ENCODE data around the gene CEP128. TPM values are rescaled to one million over a fixed set of nuclear protein-coding genes. Genes with fewer than 3 reads are reported as not detected.

Gene CEP128
- total RNA-seq, 2 experiments from 2014 or later = 19.4 to 22.8 TPM

DNA sequence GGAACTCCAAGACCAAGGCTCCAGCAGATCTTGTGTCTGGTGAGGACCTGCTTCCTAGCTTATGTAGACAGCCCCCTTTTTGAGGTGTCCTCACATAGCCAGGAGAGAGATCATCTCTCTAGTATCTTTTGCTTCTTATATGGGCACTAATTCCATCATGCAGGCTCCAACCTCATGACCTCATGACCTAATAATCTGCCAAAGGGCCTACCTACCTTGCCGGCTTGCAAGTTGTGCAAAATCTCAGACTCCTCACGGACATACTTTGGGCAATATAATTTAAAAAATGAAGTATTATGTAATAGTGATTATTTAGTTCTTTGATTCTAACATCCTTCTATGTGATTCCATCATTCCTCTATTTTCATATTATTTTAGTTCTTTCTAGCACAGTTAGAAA, 397.2 kb downstream of the CEP128 start:
- Mint-ChIP-seq H3K4me1 (ENCODE audit: low read depth) (no peaks in the 10 kb centered on the region), H3K4me3 (no peak overlapping the region), H3K27me3 (no peaks in the 10 kb centered on the region), H3K27ac (no peak overlapping the region), H3K36me3 (peaks cover 9% of the 10 kb centered on the region), H3K9me3 (peaks cover 19% of the 10 kb centered on the region)
- POLR2A ChIA-PET = no interaction called here
- no peak for DNase-seq
- CTCF ChIA-PET = no interaction called here
- intact Hi-C loops (cut with micrococcal nuclease) = no loop called here

DNA sequence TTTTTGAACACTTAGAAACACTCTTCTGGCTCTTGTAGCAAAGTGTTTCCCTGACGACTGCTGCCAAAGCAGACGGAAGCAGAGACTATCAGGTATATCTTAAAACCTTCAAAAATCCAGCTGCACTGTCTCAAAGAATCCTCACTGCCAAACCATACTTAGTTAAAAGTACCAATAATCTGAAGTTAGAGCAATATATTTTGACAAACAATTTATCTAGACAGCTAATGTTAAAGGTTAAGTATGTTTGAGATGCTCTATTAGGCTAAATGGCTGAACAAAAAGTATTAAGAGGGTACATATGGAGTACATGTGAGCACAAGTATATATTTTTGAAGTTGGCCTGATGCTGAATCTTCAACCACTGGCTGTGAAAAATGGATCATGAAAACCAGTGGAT, 398.3 kb downstream of the CEP128 start:
- intact Hi-C loops (cut with micrococcal nuclease) = no loop called here
- ChIA-PET POLR2A (no interaction called here), CTCF (no interaction called here)
- H3K27ac Mint-ChIP-seq = no peak overlapping the region
- DNase-seq = no peak
- H3K36me3 Mint-ChIP-seq = peaks cover 13% of the 10 kb centered on the region
- H3K4me1 Mint-ChIP-seq (ENCODE audit: low read depth) = no peaks in the 10 kb centered on the region
- H3K9me3 Mint-ChIP-seq = peaks cover 23% of the 10 kb centered on the region
- no peaks in the 10 kb centered on the region for H3K27me3 Mint-ChIP-seq
- H3K4me3 Mint-ChIP-seq = no peak overlapping the region

DNA sequence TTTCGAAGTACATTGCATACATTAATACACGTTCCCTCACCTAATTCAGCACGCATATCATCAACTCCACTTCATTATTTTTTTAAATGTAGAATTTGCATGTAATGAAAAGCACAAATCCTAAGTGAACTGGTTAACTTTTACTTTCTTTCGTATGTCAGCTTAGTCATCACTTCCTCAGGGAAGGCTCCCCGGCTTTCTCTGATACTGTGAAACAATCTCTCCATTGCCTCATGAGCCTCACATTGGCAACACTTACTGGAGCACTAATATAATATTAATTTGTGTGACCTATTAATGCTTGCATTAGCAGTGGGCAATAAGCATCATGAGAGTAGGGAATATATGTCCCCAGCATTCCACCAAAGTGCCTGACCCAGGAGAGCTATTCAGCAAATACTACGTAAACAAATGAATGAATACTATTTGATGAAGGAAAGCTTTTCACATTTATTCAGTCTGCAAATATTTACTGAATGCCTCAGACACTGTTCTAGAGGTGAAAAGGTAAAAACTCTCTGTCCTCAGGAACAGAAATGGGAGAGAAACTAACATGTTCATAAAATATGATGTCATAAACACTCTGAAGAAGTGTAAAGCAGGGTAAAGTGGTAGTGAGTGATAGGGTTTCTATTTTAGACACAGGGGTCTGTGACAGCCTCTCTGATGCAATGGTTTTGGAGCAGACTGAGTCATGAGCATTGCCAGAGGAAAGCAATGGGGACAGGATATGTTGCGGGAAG, 402.7 kb downstream of the CEP128 start:
- Mint-ChIP-seq H3K4me1 (ENCODE audit: low read depth) (no peaks in the 10 kb centered on the region), H3K36me3 (peaks cover 13% of the 10 kb centered on the region), H3K27ac (no peak overlapping the region), H3K27me3 (no peaks in the 10 kb centered on the region), H3K9me3 (peaks cover 23% of the 10 kb centered on the region), H3K4me3 (no peak overlapping the region)
- DNase-seq = no peak
- POLR2A ChIA-PET = no interaction called here
- intact Hi-C loops (cut with micrococcal nuclease) = no loop called here
- CTCF ChIA-PET = no interaction called here

DNA sequence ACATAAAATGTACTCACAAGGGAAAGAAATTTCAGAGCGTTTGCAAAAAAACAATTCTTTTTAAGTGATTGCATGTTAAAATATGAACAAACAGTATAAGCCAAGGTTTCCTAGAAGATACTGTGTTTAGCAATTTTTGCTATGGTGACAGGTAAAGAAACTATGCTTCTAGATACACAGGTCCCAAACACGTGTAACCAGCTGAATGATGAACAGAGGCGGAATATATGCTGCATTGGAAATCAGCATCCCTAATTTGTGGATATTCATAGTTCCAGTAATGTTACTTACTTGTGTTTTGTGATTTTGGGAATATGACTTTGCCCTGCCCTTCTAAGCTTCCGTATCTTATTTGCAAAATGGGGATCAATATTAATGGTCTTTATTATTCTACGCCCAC, 403.9 kb downstream of the CEP128 start:
- Mint-ChIP-seq H3K27me3 (no peaks in the 10 kb centered on the region), H3K27ac (no peak overlapping the region), H3K36me3 (peaks cover 13% of the 10 kb centered on the region), H3K4me1 (ENCODE audit: low read depth) (no peaks in the 10 kb centered on the region), H3K9me3 (peaks cover 23% of the 10 kb centered on the region), H3K4me3 (no peak overlapping the region)
- CTCF ChIA-PET = no interaction called here
- no peak for DNase-seq
- POLR2A ChIA-PET = no interaction called here
- intact Hi-C loops (cut with micrococcal nuclease) = no loop called here

DNA sequence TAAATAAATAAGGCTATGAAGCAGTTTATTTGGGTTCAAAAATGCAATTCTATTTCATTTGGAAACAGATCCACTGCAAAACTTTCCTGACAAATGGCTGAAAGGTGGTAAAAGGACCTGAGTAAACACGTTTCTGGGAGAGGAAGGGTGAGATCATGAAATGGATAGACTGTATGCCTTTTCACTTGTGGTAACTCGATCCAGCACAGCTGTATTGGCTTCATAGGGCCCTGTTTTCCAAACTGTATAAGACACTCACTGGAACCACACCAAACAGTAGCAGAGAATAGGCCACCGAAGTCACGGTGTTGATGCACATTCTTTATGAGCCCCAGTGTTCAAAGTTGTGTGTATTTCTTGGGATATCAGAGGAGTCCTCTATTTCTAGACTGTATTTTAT, 405.1 kb downstream of the CEP128 start:
- ChIA-PET POLR2A (no interaction called here), CTCF (no interaction called here)
- H3K27me3 Mint-ChIP-seq = no peaks in the 10 kb centered on the region
- H3K4me1 Mint-ChIP-seq (ENCODE audit: low read depth) = no peaks in the 10 kb centered on the region
- DNase-seq = no peak
- no peak overlapping the region for H3K4me3 Mint-ChIP-seq
- H3K36me3 Mint-ChIP-seq = peaks cover 13% of the 10 kb centered on the region
- intact Hi-C loops (cut with micrococcal nuclease) = no loop called here
- H3K9me3 Mint-ChIP-seq = peaks cover 19% of the 10 kb centered on the region
- H3K27ac Mint-ChIP-seq = no peak overlapping the region

DNA sequence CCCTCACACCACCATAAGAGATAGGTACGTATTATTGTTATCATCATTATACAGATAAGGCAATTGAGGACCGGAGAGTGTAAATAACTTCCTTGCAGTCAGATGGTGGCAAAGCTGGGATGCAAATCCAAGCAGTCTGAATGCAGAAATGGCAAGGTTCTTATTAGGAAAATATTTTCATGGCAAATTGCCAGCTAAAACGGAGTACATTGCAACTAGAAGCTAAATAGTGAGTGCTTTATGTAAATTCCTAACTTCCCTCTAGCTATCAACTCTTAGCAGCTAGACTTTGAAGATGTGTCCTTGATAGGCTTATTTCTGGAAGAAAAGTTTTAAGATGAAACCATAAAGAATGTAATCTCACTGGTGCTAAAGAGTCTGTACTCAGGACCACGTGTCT, 406.4 kb downstream of the CEP128 start:
- Mint-ChIP-seq H3K9me3 (peaks cover 12% of the 10 kb centered on the region), H3K27me3 (no peaks in the 10 kb centered on the region), H3K36me3 (peaks cover 11% of the 10 kb centered on the region), H3K27ac (no peak overlapping the region), H3K4me1 (ENCODE audit: low read depth) (no peaks in the 10 kb centered on the region), H3K4me3 (no peak overlapping the region)
- intact Hi-C loops (cut with micrococcal nuclease) = no loop called here
- POLR2A ChIA-PET = no interaction called here
- DNase-seq = no peak
- CTCF ChIA-PET = interaction anchor here (0.6 kb wide), 1 partner anchor 641 kb away, joined by 3 read pairs; no protein-coding TSS in a partner anchor

DNA sequence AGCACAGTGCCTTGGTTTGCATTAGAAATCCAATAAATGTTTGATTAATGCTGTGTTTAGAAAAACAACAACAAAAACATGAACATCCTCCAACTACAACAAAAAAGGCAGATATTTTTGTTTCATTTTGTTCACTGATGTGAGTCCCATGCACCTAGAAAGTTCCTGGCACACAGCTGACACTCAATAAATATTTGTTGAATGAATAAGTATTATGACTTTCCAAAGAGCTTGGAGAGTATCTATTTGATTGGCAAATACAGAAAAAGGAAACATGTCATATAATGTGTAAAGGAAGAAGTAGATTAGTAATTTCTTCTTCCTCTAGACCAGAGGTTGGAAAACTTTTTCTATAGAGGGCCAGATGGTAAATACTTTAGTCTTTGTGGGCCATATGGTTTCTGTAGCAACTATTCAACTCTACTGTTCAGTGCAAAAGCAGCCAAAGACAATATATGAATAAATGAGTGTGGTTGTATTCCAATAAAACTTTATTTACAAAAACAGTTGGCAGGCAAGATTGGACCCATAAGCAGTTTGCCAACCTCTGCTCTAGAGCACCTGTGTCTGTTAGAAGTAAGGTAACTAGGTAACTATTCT, 417.9 kb downstream of the CEP128 start:
- DNase-seq = no peak
- H3K9me3 Mint-ChIP-seq = no peaks in the 10 kb centered on the region
- ChIA-PET CTCF (interaction anchor here (0.9 kb wide), 1 partner anchor 8 kb away, joined by 3 read pairs; no protein-coding TSS in a partner anchor), POLR2A (no interaction called here)
- H3K27me3 Mint-ChIP-seq = no peaks in the 10 kb centered on the region
- no peak overlapping the region for H3K4me3 Mint-ChIP-seq
- intact Hi-C loops (cut with micrococcal nuclease) = no loop called here
- no peak overlapping the region for H3K27ac Mint-ChIP-seq
- peaks cover 33% of the 10 kb centered on the region for H3K36me3 Mint-ChIP-seq
- no peaks in the 10 kb centered on the region for H3K4me1 Mint-ChIP-seq (ENCODE audit: low read depth)

DNA sequence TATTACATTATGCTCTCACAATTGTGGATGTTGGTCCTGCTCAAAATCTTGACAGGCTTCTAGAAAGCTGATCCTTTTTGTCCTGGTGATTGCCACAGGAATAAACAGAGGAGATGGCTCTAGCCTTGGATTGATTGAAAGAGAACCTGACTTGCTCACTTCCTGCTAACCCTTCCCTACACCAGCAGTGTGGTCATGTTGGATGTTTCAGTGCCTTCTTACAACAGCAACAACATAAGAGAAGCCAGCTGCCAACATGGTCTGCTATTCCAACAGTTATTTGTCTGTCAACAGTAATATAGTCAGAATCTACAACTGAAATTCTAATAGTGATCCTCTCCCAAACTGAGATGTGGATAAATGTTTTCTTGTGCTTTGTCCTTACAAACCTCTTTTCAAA, 418.6 kb downstream of the CEP128 start:
- ChIA-PET CTCF (interaction anchor here (0.9 kb wide), 1 partner anchor 9 kb away, joined by 3 read pairs; no protein-coding TSS in a partner anchor), POLR2A (no interaction called here)
- H3K4me3 Mint-ChIP-seq = no peak overlapping the region
- H3K27me3 Mint-ChIP-seq = no peaks in the 10 kb centered on the region
- intact Hi-C loops (cut with micrococcal nuclease) = no loop called here
- H3K4me1 Mint-ChIP-seq (ENCODE audit: low read depth) = no peaks in the 10 kb centered on the region
- H3K9me3 Mint-ChIP-seq = no peaks in the 10 kb centered on the region
- no peak overlapping the region for H3K27ac Mint-ChIP-seq
- DNase-seq = no peak
- H3K36me3 Mint-ChIP-seq = peaks cover 38% of the 10 kb centered on the region

DNA sequence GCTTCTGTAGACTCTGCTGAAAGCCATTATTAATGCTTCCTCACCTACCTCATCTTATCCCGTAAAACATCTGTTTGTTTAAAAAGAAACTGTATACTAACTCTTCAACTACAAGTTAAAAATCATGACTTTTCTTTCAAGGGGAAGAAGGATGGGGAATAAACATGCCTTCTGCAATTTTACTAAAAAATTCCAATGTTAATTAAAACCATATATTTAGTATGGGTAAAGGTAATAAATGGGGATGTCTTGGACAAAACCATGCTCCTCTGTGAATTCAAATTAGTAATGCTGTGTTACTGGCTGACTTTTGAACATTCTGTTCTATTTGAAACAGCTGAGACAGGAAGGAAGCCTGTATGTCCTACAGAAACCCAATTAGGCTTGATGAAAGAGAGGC, 419.1 kb downstream of the CEP128 start:
- Mint-ChIP-seq H3K36me3 (peaks cover 42% of the 10 kb centered on the region), H3K4me3 (no peak overlapping the region), H3K27me3 (no peaks in the 10 kb centered on the region), H3K27ac (no peak overlapping the region), H3K9me3 (no peaks in the 10 kb centered on the region), H3K4me1 (ENCODE audit: low read depth) (no peaks in the 10 kb centered on the region)
- ChIA-PET CTCF (no interaction called here), POLR2A (no interaction called here)
- intact Hi-C loops (cut with micrococcal nuclease) = no loop called here
- DNase-seq = no peak

DNA sequence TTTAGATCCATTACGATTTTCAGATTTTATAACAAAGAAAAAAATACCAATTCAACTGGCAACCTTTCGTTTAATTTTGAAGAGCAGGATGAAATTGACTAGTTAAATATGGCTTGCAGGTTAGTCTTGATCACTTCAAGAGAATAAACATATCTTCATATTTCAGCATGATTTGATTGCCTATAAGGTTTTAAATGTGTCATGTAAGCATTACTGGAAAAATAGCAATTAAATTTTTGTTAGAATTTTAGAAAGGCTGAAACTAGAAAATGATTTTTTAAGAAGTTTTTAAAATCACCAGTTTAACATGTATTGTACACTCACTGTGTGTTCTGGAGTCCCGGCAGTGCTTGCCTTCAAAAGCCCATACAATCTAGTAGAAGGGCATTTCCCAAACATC, 420.1 kb downstream of the CEP128 start:
- Mint-ChIP-seq H3K36me3 (peaks cover 47% of the 10 kb centered on the region), H3K27ac (no peak overlapping the region), H3K4me3 (no peak overlapping the region), H3K9me3 (peaks cover 4% of the 10 kb centered on the region), H3K27me3 (no peaks in the 10 kb centered on the region), H3K4me1 (ENCODE audit: low read depth) (no peaks in the 10 kb centered on the region)
- intact Hi-C loops (cut with micrococcal nuclease) = no loop called here
- ChIA-PET CTCF (no interaction called here), POLR2A (no interaction called here)
- DNase-seq = no peak

DNA sequence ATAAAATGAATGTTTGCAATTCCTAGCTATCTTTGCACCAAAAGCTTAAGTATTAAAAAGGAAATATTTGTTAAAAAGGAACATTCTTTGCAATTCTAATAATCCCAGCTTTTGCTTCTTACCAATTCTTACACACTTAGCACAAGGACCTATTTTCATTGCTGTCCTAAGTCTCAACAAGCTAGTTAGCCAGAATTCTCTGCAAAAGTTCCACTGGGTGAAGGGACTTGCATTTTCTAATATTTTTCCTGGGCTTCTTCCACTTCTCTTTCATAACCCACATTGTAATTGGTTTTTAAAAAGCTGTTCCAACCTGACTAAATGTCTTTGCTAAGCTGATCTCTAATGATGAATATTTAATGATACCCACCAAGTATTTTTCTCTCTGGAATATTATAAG, 422.5 kb downstream of the CEP128 start:
- Mint-ChIP-seq H3K36me3 (peaks cover 44% of the 10 kb centered on the region), H3K27ac (no peak overlapping the region), H3K4me3 (no peak overlapping the region), H3K27me3 (no peaks in the 10 kb centered on the region), H3K9me3 (peaks cover 14% of the 10 kb centered on the region), H3K4me1 (ENCODE audit: low read depth) (no peaks in the 10 kb centered on the region)
- intact Hi-C loops (cut with micrococcal nuclease) = no loop called here
- ChIA-PET POLR2A (no interaction called here), CTCF (no interaction called here)
- DNase-seq = no peak

DNA sequence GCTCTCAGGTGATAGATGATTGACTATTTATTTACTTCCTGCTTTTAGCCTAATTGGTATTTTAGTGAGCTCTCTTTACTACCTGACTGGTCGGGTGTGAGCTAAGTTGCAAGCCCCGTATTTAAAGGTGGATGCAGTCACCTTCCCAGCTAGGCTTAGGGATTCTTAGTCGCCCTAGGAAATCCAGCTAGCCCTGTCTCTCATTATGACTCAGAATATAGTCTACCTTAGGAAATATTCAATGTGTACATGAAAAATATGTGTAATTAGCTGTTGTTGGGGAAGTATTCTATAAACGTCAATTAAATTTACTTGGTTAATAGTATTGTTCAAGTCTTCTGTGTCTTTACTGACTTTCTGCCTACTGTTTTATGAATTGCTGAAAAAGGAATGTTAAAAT, 423.4 kb downstream of the CEP128 start:
- Mint-ChIP-seq H3K27me3 (no peaks in the 10 kb centered on the region), H3K27ac (no peak overlapping the region), H3K4me3 (no peak overlapping the region), H3K9me3 (peaks cover 22% of the 10 kb centered on the region), H3K36me3 (peaks cover 48% of the 10 kb centered on the region), H3K4me1 (ENCODE audit: low read depth) (no peaks in the 10 kb centered on the region)
- intact Hi-C loops (cut with micrococcal nuclease) = no loop called here
- CTCF ChIA-PET = no interaction called here
- no peak for DNase-seq
- POLR2A ChIA-PET = no interaction called here

DNA sequence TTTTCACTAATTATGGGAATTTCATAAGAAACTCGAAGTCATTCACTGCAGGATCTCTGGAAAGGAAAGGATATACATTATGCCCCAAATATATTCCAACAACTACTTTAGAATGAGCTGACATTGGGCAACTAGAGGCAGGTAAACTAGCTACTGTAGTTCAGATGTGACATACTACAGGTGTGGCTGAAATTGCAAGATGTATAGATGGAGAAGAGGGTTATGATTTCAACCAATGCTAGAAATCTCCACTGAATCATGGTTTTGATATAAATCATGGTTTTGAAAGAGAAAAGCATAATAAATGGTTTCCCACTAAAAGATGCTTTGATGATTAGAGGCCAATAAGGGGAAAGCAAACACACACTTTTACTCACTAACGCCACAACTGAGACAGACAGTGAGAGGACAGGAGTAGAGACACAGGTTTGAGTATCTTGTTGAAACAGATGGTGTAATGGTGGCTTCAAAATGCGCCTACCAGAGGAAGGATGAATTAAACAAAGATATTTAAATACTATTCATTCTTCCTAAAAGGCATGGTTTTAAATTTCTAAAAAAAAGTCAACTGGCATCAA, 434.2 kb downstream of the CEP128 start:
- no peaks in the 10 kb centered on the region for H3K27me3 Mint-ChIP-seq
- H3K4me3 Mint-ChIP-seq = no peak overlapping the region
- POLR2A ChIA-PET = no interaction called here
- peaks cover 3% of the 10 kb centered on the region for H3K9me3 Mint-ChIP-seq
- DNase-seq = no peak
- H3K4me1 Mint-ChIP-seq (ENCODE audit: low read depth) = no peaks in the 10 kb centered on the region
- peaks cover 4% of the 10 kb centered on the region for H3K36me3 Mint-ChIP-seq
- CTCF ChIA-PET = no interaction called here
- intact Hi-C loops (cut with micrococcal nuclease) = no loop called here
- H3K27ac Mint-ChIP-seq = no peak overlapping the region
